ENCODE measurements around the gene KCP. TPM values are rescaled to one million over a fixed set of nuclear protein-coding genes. Genes with fewer than 3 reads are reported as not detected.
A peak's percentile ranks its signal among the peaks of the same experiment; 100 is the strongest.

The KCP gene
- total RNA-seq, 1 experiment from 2014 or later: 9.9 TPM

DNA sequence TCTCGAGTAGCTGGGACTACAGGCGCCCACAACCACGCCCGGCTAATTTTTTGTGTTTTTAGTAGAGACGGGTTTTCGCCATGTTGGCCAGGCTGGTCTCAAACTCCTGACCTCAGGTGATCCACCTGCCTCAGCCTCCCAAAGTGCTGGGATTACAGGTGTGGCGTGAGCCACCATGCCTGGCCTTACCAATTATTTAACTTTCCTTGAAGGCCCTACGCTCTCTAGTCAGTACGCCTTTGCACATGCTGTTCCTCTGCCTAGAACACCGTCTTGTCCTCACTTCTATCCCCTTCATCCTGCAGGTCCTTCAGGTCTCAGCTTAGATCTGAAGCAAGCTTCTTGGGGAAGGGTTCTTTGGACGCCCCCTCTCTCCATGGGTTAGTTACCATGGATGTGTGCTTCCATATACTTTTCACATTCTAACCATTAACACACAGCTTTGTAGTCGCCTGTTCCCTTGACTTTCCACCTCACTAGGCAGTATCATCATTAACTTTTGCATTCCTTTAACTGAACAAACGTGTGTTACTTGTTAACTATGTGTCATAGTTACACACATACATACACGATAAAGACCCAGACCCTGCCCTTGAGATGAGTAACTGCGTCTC, 48.4 kb downstream of the KCP start:
- intact Hi-C loops (cut with micrococcal nuclease; ENCODE audit: unreplicated experiment): loop anchor here (2.0 to 5.0 kb wide), 2 partner anchors 31 to 70 kb away; partner anchors contain the start of gene CCDC136
- H3K4me1 ChIP-seq (replicated peaks; ENCODE audit: insufficient read depth): peaks cover 10% of the 10 kb centered on the region
- H3K4me3 ChIP-seq: peak overlapping the region; percentile 71; the same call in 1 of the 2 replicates
- no peaks in the 10 kb centered on the region for H3K36me3 ChIP-seq (ENCODE audit: low read depth)
- H4K20me1 ChIP-seq (ENCODE audit: insufficient read depth): peaks cover 5% of the 10 kb centered on the region
- peak overlapping the region; percentile 80 for H2AFZ ChIP-seq
- H3K9me3 ChIP-seq (ENCODE audit: insufficient read depth, low read depth): no peaks in the 10 kb centered on the region
- H3K4me2 ChIP-seq: peak overlapping the region; percentile 79
- H3K27me3 ChIP-seq (ENCODE audit: insufficient read depth, low read depth): no peaks in the 10 kb centered on the region
- ChIA-PET CTCF (interaction anchor here (0.6 to 2.0 kb wide), 5 partner anchors 18 to 577 kb away, joined by 3 to 13 read pairs (median 6); no protein-coding TSS in a partner anchor), POLR2A (ENCODE audit: unreplicated experiment) (interaction anchor here (0.6 to 1.0 kb wide), 3 partner anchors 27 to 123 kb away, joined by 3 to 6 read pairs (median 4); partner anchors contain the start of gene CALU)
- TF ChIP-seq CTCF (conservative IDR thresholded peaks at IDR 0.05): no peak
- TF ChIP-seq EZH2 (IDR thresholded peaks at IDR 0.05; ENCODE audit: low read depth): no peak
- no TSS peak for BruUV-seq (replicated peaks)
- DNase-seq: no peak
- no peak overlapping the region for H3K27ac ChIP-seq
- H3K79me2 ChIP-seq (ENCODE audit: low read depth): peaks cover 21% of the 10 kb centered on the region
- H3F3A ChIP-seq (ENCODE audit: insufficient read depth, low read depth): peaks cover 8% of the 10 kb centered on the region; the same call in 1 of the 2 replicates
- no peaks in the 10 kb centered on the region for H3K9me2 ChIP-seq (ENCODE audit: insufficient read depth)

- Histone ChIP-seq H3K4me1 (replicated peaks; ENCODE audit: insufficient read depth) (peaks cover 10% of the 10 kb centered on the region), H3K27me3 (ENCODE audit: insufficient read depth, low read depth) (no peaks in the 10 kb centered on the region), H4K20me1 (ENCODE audit: insufficient read depth) (peaks cover 5% of the 10 kb centered on the region), H3K9me2 (ENCODE audit: insufficient read depth) (no peaks in the 10 kb centered on the region), H3K4me3 (no peak overlapping the region), H3K27ac (no peak overlapping the region), H3K79me2 (ENCODE audit: low read depth) (peaks cover 21% of the 10 kb centered on the region), H3F3A (ENCODE audit: insufficient read depth, low read depth) (0 out of 2 replicates have a peak, but pooled peaks cover 4% of the 10 kb centered on the region), H3K4me2 (no peak overlapping the region), H2AFZ (no peak overlapping the region), H3K36me3 (ENCODE audit: low read depth) (no peaks in the 10 kb centered on the region), H3K9me3 (ENCODE audit: insufficient read depth, low read depth) (no peaks in the 10 kb centered on the region)
- intact Hi-C loops (cut with micrococcal nuclease; ENCODE audit: unreplicated experiment): loop anchor here (5.0 kb wide), 1 partner anchor 68 kb away; the partner anchor contains the start of gene CCDC136
- no peak for DNase-seq
- TF ChIP-seq EZH2 (IDR thresholded peaks at IDR 0.05; ENCODE audit: low read depth) (no peak), CTCF (conservative IDR thresholded peaks at IDR 0.05) (no peak)
- BruUV-seq (replicated peaks): no TSS peak
- ChIA-PET CTCF (interaction anchor here (0.7 kb wide), 2 partner anchors 353 to 433 kb away, joined by 3 to 4 read pairs; no protein-coding TSS in a partner anchor), POLR2A (ENCODE audit: unreplicated experiment) (interaction anchor here (0.8 kb wide), 1 partner anchor 25 kb away, joined by 4 read pairs; no protein-coding TSS in a partner anchor)
Measured at GRCh38 chr7:128860158-128861073, 50.1 kb downstream of the KCP start.

Data from PC-9 (cell line).